HCT116 (cell line): Measurements from ENCODE around the gene SDC3. TPM values are rescaled to one million over a fixed set of nuclear protein-coding genes. Genes with fewer than 3 reads are reported as not detected.

ENCODE experiments used
- ATAC-seq: fragments of 200-7000 bp; cut with Tn5 transposase; 2 replicates; pipeline ENCODE4 v1.9.1; 2020; ENCODE audit warnings: mild to moderate bottlenecking, moderate library complexity
- BruUV-seq: library from RNA; stranded (reverse); fragments of 400-500 nt; replicated peaks from 2 replicates; lab custom pipeline; 2021; lab: Mats Ljungman, UMichigan
- CTCF ChIA-PET: fragments of 300-600 bp; sonication (Branson Sonifier 250); formaldehyde crosslinking; loops from one replicate; lab custom pipeline; 2021; ENCODE audit warnings: antibody characterized with exemption; lab: Charles Lee
- POLR2A ChIA-PET: fragments of 300-600, 350-600 bp; sonication (Branson Sonifier 250); formaldehyde crosslinking; loops from one replicate; lab custom pipeline; 2021; ENCODE audit warnings: antibody characterized with exemption; lab: Charles Lee
- RAD21 ChIA-PET, 2 experiments: fragments of 300-600 bp; sonication (Branson Sonifier 250); formaldehyde crosslinking; loops; one replicate each; lab custom pipeline; 2023; ENCODE audit warnings: low total read pairs in 2 of 2; ENCODE audit not compliant: uncharacterized antibody in 2 of 2, unreplicated experiment in 2 of 2, low non-redundant PET in 1 of 2; lab: Charles Lee
- DNase-seq: peaks from one replicate; pipeline ENCODE4 v3.0.0-alpha.2; 2010; ENCODE audit warnings: low read depth, low spot score
- H2AFZ ChIP-seq: fragments of 200-600 bp; shearing (Covaris generic), sonication (generic); 2 replicates; pipeline ENCODE4 v1.6.1; 2017; ENCODE audit warnings: low read depth, mixed run types, mixed read lengths, antibody characterized with exemption, low read length; ENCODE audit not compliant: poor library complexity, severe bottlenecking
- H3K27ac ChIP-seq: 2 replicates; pipeline ENCODE4 v1.5.1; 2012; ENCODE audit warnings: low read depth, low read length
- H3K27me3 ChIP-seq: fragments of 200-600 bp; sonication (generic); 2 replicates; pipeline ENCODE4 v1.6.1; 2016; ENCODE audit warnings: mixed run types, low read length, mixed read lengths; ENCODE audit not compliant: insufficient read depth
- H3K36me3 ChIP-seq, 2 experiments: fragments of 200-500 bp in 1 of 2; fragments of 200-600 bp in 1 of 2; sonication (Bioruptor generic) in 1 of 2; sonication (generic) in 1 of 2; 2 replicates each; pipeline versions ENCODE4 v1.5.1 to v1.6.1; 2014 to 2016; ENCODE audit warnings: low read length in 2 of 2, inconsistent platforms in 1 of 2, mixed read lengths in 1 of 2, mixed run types in 1 of 2; ENCODE audit not compliant: insufficient read depth in 2 of 2, control insufficient read depth in 1 of 2
- H3K4me1 ChIP-seq, 2 experiments: fragments of 200-600 bp in 1 of 2; sonication (generic) in 1 of 2; 2 replicates each; pipeline versions ENCODE4 v1.5.1 to v1.6.1; 2012 to 2017; ENCODE audit warnings: low read length in 2 of 2, inconsistent platforms in 1 of 2, mild to moderate bottlenecking in 1 of 2, mixed read lengths in 1 of 2, mixed run types in 1 of 2, moderate library complexity in 1 of 2; ENCODE audit not compliant: insufficient read depth in 2 of 2, control insufficient read depth in 1 of 2
- H3K4me2 ChIP-seq: fragments of 200-600 bp; sonication (generic); 2 replicates; pipeline ENCODE4 v1.6.1; 2017; ENCODE audit warnings: mixed run types, low read length, mixed read lengths
- H3K4me3 ChIP-seq, 2 experiments: fragments of 200-600 bp in 1 of 2; sonication (generic) in 1 of 2; replicated peaks in 1 of 2; 2 replicates each; pipeline ENCODE4 v1.5.1; 2011 to 2016; ENCODE audit warnings: low read length in 2 of 2, control low read depth in 1 of 2, low read depth in 1 of 2, mild to moderate bottlenecking in 1 of 2, mixed read lengths in 1 of 2, mixed run types in 1 of 2
- H3K79me2 ChIP-seq: fragments of 200-600 bp; sonication (generic); 2 replicates; pipeline ENCODE4 v1.6.1; 2017; ENCODE audit warnings: mild to moderate bottlenecking, mixed run types, low read length, moderate library complexity, mixed read lengths; ENCODE audit not compliant: insufficient read depth
- H3K9ac ChIP-seq: fragments of 200-600 bp; sonication (generic); 2 replicates; pipeline ENCODE4 v1.6.1; 2016; ENCODE audit warnings: low read length, mixed read lengths
- H3K9me2 ChIP-seq: fragments of 200-600 bp; sonication (generic), shearing (Covaris generic); 2 replicates; pipeline ENCODE4 v1.6.1; 2017; ENCODE audit warnings: mixed run types, mild to moderate bottlenecking, moderate library complexity; ENCODE audit not compliant: insufficient read depth
- H3K9me3 ChIP-seq, 2 experiments: fragments of 200-500 bp in 1 of 2; fragments of 200-600 bp in 1 of 2; sonication (Bioruptor generic) in 1 of 2; sonication (generic) in 1 of 2; 2 replicates each; pipeline ENCODE4 v1.6.1; 2014 to 2017; ENCODE audit warnings: low read length in 2 of 2, mixed read lengths in 2 of 2, inconsistent platforms in 1 of 2, low read depth in 1 of 2, mild to moderate bottlenecking in 1 of 2, mixed run types in 1 of 2, moderate library complexity in 1 of 2; ENCODE audit not compliant: control insufficient read depth in 1 of 2, insufficient read depth in 1 of 2
- H4K20me1 ChIP-seq: fragments of 200-600 bp; sonication (generic), shearing (Covaris generic); 2 replicates; pipeline ENCODE4 v1.6.1; 2017; ENCODE audit warnings: mixed run types, mild to moderate bottlenecking, moderate library complexity; ENCODE audit not compliant: insufficient read depth
- CEBPB ChIP-seq: IDR thresholded peaks from 2 replicates; pipeline ENCODE4 v1.6.1; 2012; ENCODE audit warnings: low read depth
- FOSL1 ChIP-seq: IDR thresholded peaks from 2 replicates; pipeline ENCODE4 v1.6.1; 2012; ENCODE audit warnings: low read depth
- REST ChIP-seq: IDR thresholded peaks from 2 replicates; pipeline ENCODE4 v1.6.1; 2012; ENCODE audit warnings: low read depth
- SRF ChIP-seq: IDR thresholded peaks from 2 replicates; pipeline ENCODE4 v1.6.1; 2012; ENCODE audit warnings: low read depth
- TCF7L2 ChIP-seq: IDR thresholded peaks from 2 replicates; pipeline ENCODE4 v1.7.0; 2011; ENCODE audit warnings: borderline replicate concordance, inconsistent platforms; ENCODE audit not compliant: insufficient read depth, insufficient read length; ENCODE audit errors: extremely low read depth
- ZNF274 ChIP-seq: fragments of 200-500 bp; sonication (Bioruptor generic); IDR thresholded peaks from 2 replicates; pipeline ENCODE4 v1.6.1; 2014; ENCODE audit warnings: mild to moderate bottlenecking, low read depth, low read length, inconsistent platforms
- intact Hi-C: fragments of 100-400 bp; cut with micrococcal nuclease; formaldehyde crosslinking; loops from 2 replicates; pipeline ENCODE4 v1.10.0; 2022
- total RNA-seq: library from RNA; stranded (reverse); gene quantifications from one replicate; pipeline ENCODE4 v1.2.1, GENCODE V29; 2021; ENCODE audit not compliant: unreplicated experiment

SDC3 gene
- total RNA-seq, 1 experiment from 2014 or later, result 40.1 TPM

GRCh38 chr1:30890502-30891226 lies 17.9 kb downstream of the SDC3 start (continued):
- TF ChIP-seq ZNF274 (no peak), REST (no peak), TCF7L2 (no peak), SRF (no peak)

DNA sequence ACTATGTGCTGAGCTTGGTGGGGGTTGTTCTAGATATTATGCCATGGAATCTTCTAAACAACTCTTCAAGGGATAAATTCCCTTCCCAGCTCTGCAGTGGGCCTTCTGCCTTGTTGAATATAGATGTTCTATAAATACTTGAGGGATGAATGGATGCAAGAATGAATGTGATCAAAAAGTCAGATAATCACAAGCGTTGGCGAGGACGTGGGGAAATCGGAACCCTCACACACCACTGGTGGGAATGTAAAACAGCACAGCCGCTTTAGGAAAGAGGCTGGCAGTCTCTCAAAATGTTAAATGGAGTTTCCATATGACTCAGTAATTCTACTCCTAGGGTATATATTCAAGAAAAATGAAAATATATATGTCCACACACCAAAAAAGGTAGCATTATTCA lies 19.0 kb downstream of the SDC3 start:
- no TSS peak for BruUV-seq

More for the DNA sequence above, 19.0 kb downstream of the SDC3 start:
- TF ChIP-seq CEBPB, result no peak
- no peak for TF ChIP-seq FOSL1
- no peak overlapping the region for H3K27ac ChIP-seq
- H3K4me2 ChIP-seq, result no peak overlapping the region
- POLR2A ChIA-PET, result no interaction called here
- intact Hi-C loops, result no loop called here
- no peaks in the 10 kb centered on the region for H3K79me2 ChIP-seq
- DNase-seq, result no peak
- RAD21 ChIA-PET, result no interaction called here
- H3K4me3 ChIP-seq, result no peak overlapping the region
- H3K27me3 ChIP-seq, result no peaks in the 10 kb centered on the region
- H4K20me1 ChIP-seq, result no peaks in the 10 kb centered on the region
- no peak overlapping the region for H3K9ac ChIP-seq
- CTCF ChIA-PET, result no interaction called here
- H2AFZ ChIP-seq, result no peak overlapping the region
- ATAC-seq, result no peak
- peaks cover 0 to 9% of the 10 kb centered on the region in 2 experiments; a peak in 2 of 4 replicates for H3K4me1 ChIP-seq
- no peaks in the 10 kb centered on the region for H3K9me2 ChIP-seq
- H3K36me3 ChIP-seq, result no peaks in the 10 kb centered on the region
- H3K9me3 ChIP-seq, result no peaks in the 10 kb centered on the region
